Epithelial cell of esophagus (primary cell): ENCODE data around the gene AKT1S1.

ENCODE experiments used
- DNase-seq: peaks from one replicate; pipeline ENCODE4 v3.0.0; 2010; ENCODE audit warnings: low read depth
- H3K4me3 ChIP-seq: 2 replicates; pipeline ENCODE4 v1.5.1; 2011; ENCODE audit warnings: mild to moderate bottlenecking, low read length, control low read depth
- TF ChIP-seq, protein P1 (sequence below): IDR thresholded peaks from 2 replicates; pipeline ENCODE4 v1.5.1; 2011; ENCODE audit warnings: low read depth, mild to moderate bottlenecking, low read length, control low read depth, inconsistent platforms; ENCODE audit not compliant: insufficient read depth; ENCODE audit errors: missing control alignments

AKT1S1 gene

DNA sequence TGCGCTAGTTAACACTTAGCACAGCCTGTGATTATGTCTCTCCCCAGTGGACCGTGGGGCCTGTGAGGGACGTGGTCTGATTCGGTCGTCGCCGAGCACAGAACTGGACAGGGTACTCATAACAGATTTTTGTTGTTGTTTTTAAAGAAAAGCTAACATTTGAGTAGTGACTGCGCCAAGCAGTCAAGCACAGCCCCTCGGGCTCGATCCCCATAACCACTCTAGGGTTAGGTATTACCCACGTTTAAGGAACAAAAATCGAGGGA is 27.0 kb downstream of the AKT1S1 start:
- H3K4me3 ChIP-seq, result peak overlapping the region; percentile 91
- DNase-seq, result no peak
- TF ChIP-seq, protein P1, sequence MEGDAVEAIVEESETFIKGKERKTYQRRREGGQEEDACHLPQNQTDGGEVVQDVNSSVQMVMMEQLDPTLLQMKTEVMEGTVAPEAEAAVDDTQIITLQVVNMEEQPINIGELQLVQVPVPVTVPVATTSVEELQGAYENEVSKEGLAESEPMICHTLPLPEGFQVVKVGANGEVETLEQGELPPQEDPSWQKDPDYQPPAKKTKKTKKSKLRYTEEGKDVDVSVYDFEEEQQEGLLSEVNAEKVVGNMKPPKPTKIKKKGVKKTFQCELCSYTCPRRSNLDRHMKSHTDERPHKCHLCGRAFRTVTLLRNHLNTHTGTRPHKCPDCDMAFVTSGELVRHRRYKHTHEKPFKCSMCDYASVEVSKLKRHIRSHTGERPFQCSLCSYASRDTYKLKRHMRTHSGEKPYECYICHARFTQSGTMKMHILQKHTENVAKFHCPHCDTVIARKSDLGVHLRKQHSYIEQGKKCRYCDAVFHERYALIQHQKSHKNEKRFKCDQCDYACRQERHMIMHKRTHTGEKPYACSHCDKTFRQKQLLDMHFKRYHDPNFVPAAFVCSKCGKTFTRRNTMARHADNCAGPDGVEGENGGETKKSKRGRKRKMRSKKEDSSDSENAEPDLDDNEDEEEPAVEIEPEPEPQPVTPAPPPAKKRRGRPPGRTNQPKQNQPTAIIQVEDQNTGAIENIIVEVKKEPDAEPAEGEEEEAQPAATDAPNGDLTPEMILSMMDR, result no peak

DNA sequence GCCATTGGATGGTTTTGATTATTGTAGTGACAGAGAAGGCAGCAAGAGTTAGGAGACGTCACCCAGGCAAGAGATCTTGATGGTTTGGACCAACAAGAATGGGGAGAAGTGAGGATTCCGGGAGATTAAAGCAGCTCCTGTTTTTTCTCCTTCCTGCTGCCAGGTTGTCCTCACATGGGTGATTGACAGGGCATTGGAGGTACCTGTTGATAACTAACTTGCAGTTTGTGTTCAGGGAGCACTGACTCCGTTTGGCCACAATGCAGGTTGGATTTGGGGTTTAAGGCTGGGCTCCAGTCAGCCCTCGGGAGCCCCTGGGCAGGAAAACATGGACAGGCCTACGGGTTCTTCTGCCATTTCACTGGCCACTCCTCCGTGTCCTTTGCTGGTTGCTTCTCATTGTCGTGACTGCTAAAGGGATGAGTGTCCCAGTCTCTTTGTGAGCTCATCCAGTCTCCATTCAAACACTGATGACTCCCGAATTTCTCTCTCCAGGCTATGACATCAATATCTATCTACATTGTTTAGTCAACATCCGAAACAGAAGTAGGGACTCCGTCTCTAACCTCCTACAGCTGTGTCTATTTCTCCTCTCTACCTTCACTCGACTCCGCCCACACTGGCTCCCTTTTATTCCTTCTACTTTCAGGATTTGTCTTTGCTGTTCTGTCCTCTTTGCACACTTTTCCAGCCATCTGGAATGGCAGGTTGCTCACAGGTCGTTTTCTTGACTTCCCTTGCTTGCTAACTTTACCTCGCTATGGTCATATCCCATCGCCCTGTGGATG is 27.5 kb downstream of the AKT1S1 start:
- peak overlapping the region; percentile 91 for H3K4me3 ChIP-seq
- DNase-seq, result no peak

DNA sequence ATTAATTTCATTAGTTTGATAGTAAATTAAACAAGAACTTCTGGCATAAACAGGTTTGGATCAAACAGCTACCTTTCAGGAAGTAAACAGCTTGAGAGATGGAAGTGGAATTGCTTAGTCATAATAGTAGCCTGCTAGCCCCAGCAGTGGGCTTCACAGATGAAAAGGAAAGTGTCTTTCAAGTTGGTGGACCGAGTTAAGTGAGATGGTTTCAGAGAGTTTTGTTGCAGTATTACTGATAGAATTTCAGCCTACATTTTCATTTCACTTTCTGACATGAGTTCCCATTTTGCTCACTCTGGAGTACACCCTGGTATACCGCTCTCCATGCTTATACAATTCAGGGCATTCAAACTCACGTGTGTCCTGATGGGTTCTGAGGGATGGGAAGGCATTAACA is 28.2 kb downstream of the AKT1S1 start:
- DNase-seq, result no peak
- TF ChIP-seq, protein P1, result no peak
- no peak overlapping the region for H3K4me3 ChIP-seq

More for the DNA sequence above, 27.5 kb downstream of the AKT1S1 start:
- TF ChIP-seq, protein P1, result no peak

DNA sequence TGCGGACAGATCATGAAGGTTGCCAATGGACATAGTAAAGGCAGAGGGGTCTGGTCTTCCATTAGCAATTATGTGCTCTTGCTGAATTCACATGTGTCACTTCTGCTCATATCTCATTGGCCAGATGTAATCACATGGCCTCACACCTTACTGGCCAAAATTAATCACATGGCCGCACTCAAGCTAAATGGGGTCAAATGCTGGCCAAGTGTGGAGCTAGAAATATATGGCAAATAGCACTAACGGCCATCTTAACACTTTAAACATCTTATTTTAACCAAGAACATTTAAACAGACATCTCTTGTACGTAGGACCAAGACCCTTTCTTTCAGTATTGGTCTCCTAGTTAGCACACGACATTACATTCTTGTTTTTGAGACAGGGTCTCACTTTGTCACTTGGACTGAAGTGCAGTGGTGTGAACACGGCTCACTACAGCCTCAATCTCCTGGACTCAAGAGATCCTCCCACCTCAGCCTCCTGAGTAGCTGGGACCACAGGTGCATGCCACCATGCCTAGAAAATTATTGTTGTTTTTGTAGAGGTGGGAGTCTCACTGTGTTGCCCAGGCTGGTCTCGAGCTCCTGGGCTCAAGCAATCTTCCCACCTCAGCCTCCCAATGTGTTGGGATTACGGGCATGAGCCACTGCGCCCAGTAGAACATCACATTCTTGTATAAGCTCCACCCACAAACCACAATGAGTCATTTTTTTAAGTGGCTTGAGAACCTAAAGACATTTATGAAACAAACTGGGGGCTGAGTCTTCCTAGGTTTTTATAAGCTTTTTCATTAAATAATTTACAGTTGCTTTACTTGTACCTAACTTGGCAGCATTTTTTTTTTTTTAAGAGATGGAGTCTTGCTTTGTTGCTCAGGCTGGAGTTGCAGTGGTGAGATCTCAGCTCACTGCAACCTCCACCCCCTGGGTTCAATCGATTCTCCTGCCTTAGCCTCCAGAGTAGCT is 29.1 kb downstream of the AKT1S1 start:
- H3K4me3 ChIP-seq, result no peak overlapping the region
- TF ChIP-seq, protein P1, result no peak
- peak; percentile 88 for DNase-seq

DNA sequence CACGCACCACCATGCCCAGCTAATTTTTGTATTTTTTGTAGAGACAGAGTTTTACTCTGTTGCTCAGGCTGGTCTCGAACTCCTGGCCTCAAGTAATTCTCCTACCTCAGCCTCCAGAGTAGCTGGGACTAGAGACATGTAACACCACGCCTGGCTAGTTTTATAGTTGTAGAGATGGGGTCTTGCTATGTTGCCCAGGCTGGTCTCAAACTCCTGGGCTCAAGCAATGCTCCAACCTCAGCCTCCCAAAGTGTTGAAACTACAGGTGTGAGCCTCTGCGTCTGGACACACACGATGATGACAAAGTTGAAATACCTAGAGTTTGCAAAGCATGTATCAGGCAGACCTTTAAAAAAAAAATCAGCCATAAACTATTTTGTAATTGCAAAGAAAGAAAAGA is 30.7 kb downstream of the AKT1S1 start:
- no peak overlapping the region for H3K4me3 ChIP-seq
- TF ChIP-seq, protein P1, result no peak
- no peak for DNase-seq

DNA sequence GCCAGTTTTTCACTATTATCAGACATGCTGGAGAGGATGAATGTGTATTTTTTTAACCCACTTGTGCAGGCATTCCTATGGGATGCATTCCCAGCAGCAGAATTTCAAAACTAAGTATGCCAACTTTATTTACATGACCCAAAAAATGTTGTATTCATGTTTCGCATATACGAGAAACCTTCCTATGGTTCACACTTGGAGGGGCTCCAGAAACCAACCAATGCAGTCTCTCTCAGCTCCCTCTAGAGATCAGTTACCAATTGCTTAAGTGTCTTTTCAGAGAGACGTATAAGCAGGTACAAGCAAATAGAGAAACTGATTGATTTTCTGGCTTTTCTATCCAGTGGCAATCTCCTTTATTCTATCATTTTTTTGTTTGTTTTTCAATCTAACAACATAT is 31.7 kb downstream of the AKT1S1 start:
- DNase-seq, result no peak
- TF ChIP-seq, protein P1, result no peak
- H3K4me3 ChIP-seq, result no peak overlapping the region
